HEK293 (cell line): ENCODE results near the gene DUSP23.

Experiments used
- CTCF ChIA-PET: fragments of 350-600 bp; formaldehyde crosslinking; extraction: SDS; loops from one replicate; lab custom pipeline; 2021; ENCODE audit warnings: antibody characterized with exemption; lab: Yijun Ruan, JAX
- POLR2A ChIA-PET: fragments of 300-600 bp; formaldehyde crosslinking; extraction: SDS; loops from one replicate; lab custom pipeline; 2020; ENCODE audit warnings: antibody characterized with exemption, inconsistent platforms; lab: Yijun Ruan, JAX
- H3K27ac ChIP-seq: fragments of 200-500 bp; sonication (Bioruptor generic); 2 replicates; pipeline ENCODE4 v1.5.1; 2014; ENCODE audit warnings: low read depth, low read length, control low read depth, inconsistent platforms; ENCODE audit errors: extremely low read depth
- H3K36me3 ChIP-seq, 2 experiments: fragments of 200-500 bp in 1 of 2; sonication (Bioruptor generic) in 1 of 2; 1 replicate in 1 of 2; 2 replicates in 1 of 2; pipeline ENCODE4 v1.5.1; 2014 to 2017; ENCODE audit warnings: inconsistent platforms in 2 of 2, low read length in 2 of 2; ENCODE audit not compliant: control insufficient read depth in 2 of 2, insufficient read depth in 1 of 2
- H3K4me1 ChIP-seq: fragments of 200-500 bp; sonication (Bioruptor generic); 2 replicates; pipeline ENCODE4 v1.5.1; 2014; ENCODE audit warnings: mild to moderate bottlenecking, low read length, inconsistent platforms; ENCODE audit not compliant: control insufficient read depth, insufficient read depth
- H3K4me3 ChIP-seq: 2 replicates; pipeline ENCODE4 v1.5.1; 2011; ENCODE audit warnings: low read depth, mild to moderate bottlenecking, control low read depth, low read length, moderate library complexity
- H3K9me3 ChIP-seq: fragments of 200-500 bp; sonication (Bioruptor generic); 2 replicates; pipeline ENCODE4 v1.5.1; 2014; ENCODE audit warnings: low read depth, low read length, inconsistent platforms; ENCODE audit not compliant: control insufficient read depth, insufficient read depth
- KLF16 ChIP-seq: fragments of 450-650 bp; formaldehyde crosslinking; IDR thresholded peaks from 2 replicates; pipeline ENCODE4 v1.5.1; 2017; ENCODE audit warnings: missing biosample characterization, missing genetic modification characterization
- KLF9 ChIP-seq: fragments of 450-650 bp; formaldehyde crosslinking; IDR thresholded peaks from 2 replicates; pipeline ENCODE4 v1.5.1; 2016; ENCODE audit warnings: missing biosample characterization, missing genetic modification characterization, low read depth
- MEIS1 ChIP-seq: sonication (generic); formaldehyde crosslinking; IDR thresholded peaks from 2 replicates; pipeline ENCODE4 v1.8.1; 2022; ENCODE audit warnings: missing genetic modification reagents, mild to moderate bottlenecking, borderline replicate concordance
- MZF1 ChIP-seq: fragments of 450-650 bp; formaldehyde crosslinking; IDR thresholded peaks from 2 replicates; pipeline ENCODE4 v1.5.1; 2017; ENCODE audit warnings: missing biosample characterization, missing genetic modification characterization, borderline replicate concordance
- REPIN1 ChIP-seq: fragments of 450-650 bp; formaldehyde crosslinking; IDR thresholded peaks from 2 replicates; pipeline ENCODE4 v1.5.1; 2017; ENCODE audit warnings: missing biosample characterization, missing genetic modification characterization, low read depth
- ZBTB48 ChIP-seq: fragments of 450-650 bp; formaldehyde crosslinking; IDR thresholded peaks from 2 replicates; pipeline ENCODE4 v1.5.1; 2016; ENCODE audit warnings: missing biosample characterization, missing genetic modification characterization
- ZEB2 ChIP-seq: fragments of 450-650 bp; formaldehyde crosslinking; IDR thresholded peaks from 2 replicates; pipeline ENCODE4 v1.5.1; 2016; ENCODE audit warnings: missing biosample characterization, missing genetic modification characterization
- ZFP3 ChIP-seq: fragments of 450-650 bp; formaldehyde crosslinking; IDR thresholded peaks from 2 replicates; pipeline ENCODE4 v1.5.1; 2016; ENCODE audit warnings: low read depth, missing biosample characterization, missing genetic modification characterization
- ZNF155 ChIP-seq: fragments of 450-650 bp; formaldehyde crosslinking; IDR thresholded peaks from 2 replicates; pipeline ENCODE4 v1.5.1; 2016; ENCODE audit warnings: missing biosample characterization, missing genetic modification characterization
- ZNF2 ChIP-seq: fragments of 450-650 bp; formaldehyde crosslinking; IDR thresholded peaks from 2 replicates; pipeline ENCODE4 v1.5.1; 2016; ENCODE audit warnings: missing biosample characterization, missing genetic modification characterization
- ZNF221 ChIP-seq: fragments of 450-650 bp; formaldehyde crosslinking; IDR thresholded peaks from 2 replicates; pipeline ENCODE4 v1.5.1; 2017; ENCODE audit warnings: missing biosample characterization, missing genetic modification characterization, borderline replicate concordance
- ZNF223 ChIP-seq: fragments of 450-650 bp; formaldehyde crosslinking; IDR thresholded peaks from 2 replicates; pipeline ENCODE4 v1.5.1; 2016; ENCODE audit warnings: missing biosample characterization, missing genetic modification characterization
- ZNF391 ChIP-seq: fragments of 450-650 bp; formaldehyde crosslinking; IDR thresholded peaks from 2 replicates; pipeline ENCODE4 v1.5.1; 2016; ENCODE audit warnings: low read depth, missing biosample characterization, missing genetic modification characterization, borderline replicate concordance
- ZNF426 ChIP-seq: fragments of 450-650 bp; formaldehyde crosslinking; IDR thresholded peaks from 2 replicates; pipeline ENCODE4 v1.5.1; 2017; ENCODE audit warnings: missing biosample characterization, missing genetic modification characterization, mild to moderate bottlenecking, inconsistent platforms, moderate library complexity
- ZNF521 ChIP-seq: fragments of 450-650 bp; formaldehyde crosslinking; IDR thresholded peaks from 2 replicates; pipeline ENCODE4 v1.5.1; 2017; ENCODE audit warnings: missing biosample characterization, mild to moderate bottlenecking, missing genetic modification characterization
- ZNF548 ChIP-seq: fragments of 450-650 bp; formaldehyde crosslinking; IDR thresholded peaks from 2 replicates; pipeline ENCODE4 v1.5.1; 2016; ENCODE audit warnings: missing biosample characterization, missing genetic modification characterization
- ZNF558 ChIP-seq: fragments of 450-650 bp; formaldehyde crosslinking; IDR thresholded peaks from 2 replicates; pipeline ENCODE4 v1.5.1; 2016; ENCODE audit warnings: missing biosample characterization, missing genetic modification characterization
- ZNF610 ChIP-seq: fragments of 450-650 bp; formaldehyde crosslinking; IDR thresholded peaks from 2 replicates; pipeline ENCODE4 v1.5.1; 2016; ENCODE audit warnings: missing biosample characterization, missing genetic modification characterization, borderline replicate concordance
- ZNF623 ChIP-seq: fragments of 450-650 bp; formaldehyde crosslinking; IDR thresholded peaks from 2 replicates; pipeline ENCODE4 v1.5.1; 2016; ENCODE audit warnings: missing biosample characterization, missing genetic modification characterization
- ZNF626 ChIP-seq: fragments of 450-650 bp; sonication (Bioruptor Pico); formaldehyde crosslinking; IDR thresholded peaks from 2 replicates; pipeline ENCODE4 v1.5.1; 2018; ENCODE audit warnings: missing biosample characterization, missing genetic modification characterization, inconsistent platforms
- ZNF701 ChIP-seq: fragments of 450-650 bp; formaldehyde crosslinking; IDR thresholded peaks from 2 replicates; pipeline ENCODE4 v1.5.1; 2016; ENCODE audit warnings: missing biosample characterization, missing genetic modification characterization
- ZNF707 ChIP-seq: fragments of 450-650 bp; formaldehyde crosslinking; IDR thresholded peaks from 2 replicates; pipeline ENCODE4 v1.5.1; 2016; ENCODE audit warnings: missing biosample characterization, missing genetic modification characterization
- ZNF768 ChIP-seq: fragments of 450-650 bp; formaldehyde crosslinking; IDR thresholded peaks from 2 replicates; pipeline ENCODE4 v1.5.1; 2018; ENCODE audit warnings: missing biosample characterization, mild to moderate bottlenecking, missing genetic modification characterization
- ZNF791 ChIP-seq: fragments of 450-650 bp; formaldehyde crosslinking; IDR thresholded peaks from 2 replicates; pipeline ENCODE4 v1.5.1; 2016; ENCODE audit warnings: missing biosample characterization, missing genetic modification characterization
- TF ChIP-seq, protein P1 (sequence below): fragments of 450-650 bp; formaldehyde crosslinking; IDR thresholded peaks from 2 replicates; pipeline ENCODE4 v1.5.1; 2017; ENCODE audit warnings: missing biosample characterization, missing genetic modification characterization
- TF ChIP-seq, protein P2 (sequence below): fragments of 450-650 bp; formaldehyde crosslinking; optimal IDR thresholded peaks from 2 replicates; pipeline ENCODE3; 2016; ENCODE audit warnings: missing biosample characterization, mild to moderate bottlenecking, missing genetic modification characterization
- TF ChIP-seq, protein P3 (sequence below): fragments of 450-650 bp; formaldehyde crosslinking; IDR thresholded peaks from 2 replicates; pipeline ENCODE4 v1.5.1; 2017; ENCODE audit warnings: missing biosample characterization, missing genetic modification characterization

The DUSP23 gene

DNA sequence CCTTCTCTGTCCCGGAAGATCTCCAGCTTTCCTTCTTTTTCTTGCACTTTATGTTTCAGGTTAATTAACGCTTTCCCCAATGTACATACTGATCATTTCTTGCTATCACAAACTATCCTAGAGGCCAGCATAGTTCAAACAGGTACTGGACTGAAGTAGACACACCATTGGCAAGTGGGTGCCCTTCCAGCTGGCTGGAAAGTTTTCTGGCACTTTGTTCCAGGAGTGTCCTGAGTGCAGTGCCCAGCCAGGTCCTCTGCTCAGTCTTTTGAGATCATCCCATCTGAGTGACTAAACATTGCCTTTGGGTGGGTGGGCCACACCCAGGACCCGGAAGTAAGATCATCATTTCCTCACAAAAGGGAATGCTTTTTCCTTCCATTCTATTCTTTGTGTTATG is 15.0 kb upstream of the DUSP23 start:
- Histone ChIP-seq H3K9me3 (no peaks in the 10 kb centered on the region), H3K4me1 (no peaks in the 10 kb centered on the region), H3K36me3 (no peaks in the 10 kb centered on the region), H3K4me3 (no peak overlapping the region)
- CTCF ChIA-PET: interaction anchor here (0.9 kb wide), 1 partner anchor 555 kb away, joined by 3 read pairs; no protein-coding TSS in a partner anchor
- no peak for TF ChIP-seq ZNF155
- no peak for TF ChIP-seq ZNF623 (tag by site-specific recombination)
- TF ChIP-seq REPIN1 (tag by site-specific recombination): no peak
- TF ChIP-seq ZNF707 (tag by site-specific recombination): no peak
- TF ChIP-seq ZNF221 (tag by site-specific recombination): no peak
- no peak for TF ChIP-seq ZNF2 (tag by site-specific recombination)
- TF ChIP-seq MEIS1 (CRISPR knock-in tag): no peak
- TF ChIP-seq, protein P1, sequence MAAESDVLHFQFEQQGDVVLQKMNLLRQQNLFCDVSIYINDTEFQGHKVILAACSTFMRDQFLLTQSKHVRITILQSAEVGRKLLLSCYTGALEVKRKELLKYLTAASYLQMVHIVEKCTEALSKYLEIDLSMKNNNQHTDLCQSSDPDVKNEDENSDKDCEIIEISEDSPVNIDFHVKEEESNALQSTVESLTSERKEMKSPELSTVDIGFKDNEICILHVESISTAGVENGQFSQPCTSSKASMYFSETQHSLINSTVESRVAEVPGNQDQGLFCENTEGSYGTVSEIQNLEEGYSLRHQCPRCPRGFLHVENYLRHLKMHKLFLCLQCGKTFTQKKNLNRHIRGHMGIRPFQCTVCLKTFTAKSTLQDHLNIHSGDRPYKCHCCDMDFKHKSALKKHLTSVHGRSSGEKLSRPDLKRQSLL (tag by site-specific recombination): no peak
- TF ChIP-seq, all 188 proteins: peak for 0
- H3K27ac ChIP-seq: no peak overlapping the region
- POLR2A ChIA-PET: no interaction called here

DNA sequence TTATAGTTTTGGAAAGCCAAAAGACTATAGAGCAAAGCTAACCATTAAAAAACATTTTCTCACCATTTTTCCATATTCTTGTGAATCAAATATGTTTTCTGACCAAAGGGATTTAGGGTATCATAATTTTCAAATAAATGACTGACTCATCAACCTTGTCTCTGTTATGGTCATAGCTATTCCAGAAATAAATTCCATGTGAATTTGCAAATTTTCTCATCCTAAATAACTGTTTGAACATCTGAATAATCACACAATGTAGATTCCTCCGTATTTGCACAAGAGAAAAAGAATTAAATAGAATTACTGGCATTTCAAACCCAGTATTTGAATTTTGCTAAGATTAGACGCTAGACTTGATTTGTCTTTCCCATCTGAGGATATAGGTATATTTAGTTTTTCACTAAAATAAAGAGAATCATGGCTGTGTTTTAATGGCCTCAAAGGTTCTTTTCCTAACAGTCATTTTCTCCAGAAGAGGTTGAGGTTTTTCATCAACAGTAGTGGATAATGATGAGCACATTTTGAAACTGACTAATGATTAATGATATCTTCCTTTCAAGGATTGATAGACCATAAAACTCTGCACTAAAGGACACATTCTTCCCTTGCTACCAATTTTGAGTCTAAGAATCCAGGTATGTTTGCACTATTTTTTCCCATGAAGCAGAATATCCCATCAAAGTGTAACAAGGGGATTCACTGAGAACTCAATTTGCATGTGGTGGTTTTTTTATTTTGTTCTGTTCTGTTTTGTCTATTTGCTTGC is 9.5 kb upstream of the DUSP23 start:
- H3K4me3 ChIP-seq: no peak overlapping the region
- no peaks in the 10 kb centered on the region for H3K36me3 ChIP-seq
- ChIA-PET POLR2A (no interaction called here), CTCF (no interaction called here)
- H3K4me1 ChIP-seq: no peaks in the 10 kb centered on the region
- H3K27ac ChIP-seq: no peak overlapping the region
- H3K9me3 ChIP-seq: no peaks in the 10 kb centered on the region
- TF ChIP-seq MZF1 (tag by site-specific recombination) (no peak), KLF16 (no peak), ZNF521 (tag by site-specific recombination) (no peak), ZNF223 (tag by site-specific recombination) (no peak), ZNF391 (tag by site-specific recombination) (no peak), ZBTB48 (tag by site-specific recombination) (no peak), KLF9 (tag by site-specific recombination) (no peak), ZNF426 (tag by site-specific recombination) (no peak)
- TF ChIP-seq, protein P1 (tag by site-specific recombination): no peak
- TF ChIP-seq, protein P2, sequence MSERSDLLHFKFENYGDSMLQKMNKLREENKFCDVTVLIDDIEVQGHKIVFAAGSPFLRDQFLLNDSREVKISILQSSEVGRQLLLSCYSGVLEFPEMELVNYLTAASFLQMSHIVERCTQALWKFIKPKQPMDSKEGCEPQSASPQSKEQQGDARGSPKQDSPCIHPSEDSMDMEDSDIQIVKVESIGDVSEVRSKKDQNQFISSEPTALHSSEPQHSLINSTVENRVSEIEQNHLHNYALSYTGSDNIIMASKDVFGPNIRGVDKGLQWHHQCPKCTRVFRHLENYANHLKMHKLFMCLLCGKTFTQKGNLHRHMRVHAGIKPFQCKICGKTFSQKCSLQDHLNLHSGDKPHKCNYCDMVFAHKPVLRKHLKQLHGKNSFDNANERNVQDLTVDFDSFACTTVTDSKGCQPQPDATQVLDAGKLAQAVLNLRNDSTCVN: no peak

DNA sequence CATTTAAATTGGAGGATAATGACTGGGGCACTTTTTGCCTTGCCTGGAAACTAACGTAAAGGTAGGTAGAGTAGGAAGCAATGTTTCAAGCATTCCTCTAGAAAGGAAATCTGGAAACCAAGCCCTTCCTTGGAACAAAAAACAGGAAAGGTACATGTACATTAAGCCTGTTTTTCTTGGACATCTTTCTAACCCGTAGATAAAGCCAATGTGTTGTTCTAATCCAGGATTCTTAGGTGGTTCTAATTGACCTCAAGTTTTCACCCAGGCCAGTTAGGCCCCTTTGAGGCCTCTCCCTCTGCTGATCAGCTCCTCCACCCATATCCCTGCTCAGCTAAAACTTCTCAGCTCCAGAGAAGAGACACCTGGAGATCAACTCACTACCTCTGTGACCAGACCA is 6.3 kb upstream of the DUSP23 start:
- no peaks in the 10 kb centered on the region for H3K4me1 ChIP-seq
- no peaks in the 10 kb centered on the region for H3K9me3 ChIP-seq
- CTCF ChIA-PET: interaction anchor here (1.4 to 5.5 kb wide), 3 partner anchors 24 to 233 kb away, joined by 3 to 32 read pairs (median 5); no protein-coding TSS in a partner anchor
- no peaks in the 10 kb centered on the region for H3K36me3 ChIP-seq
- POLR2A ChIA-PET: no interaction called here
- H3K4me3 ChIP-seq: no peak overlapping the region
- no peak overlapping the region for H3K27ac ChIP-seq
- TF ChIP-seq ZNF768 (tag by site-specific recombination) (no peak), ZNF558 (tag by site-specific recombination) (no peak), ZNF548 (no peak), ZEB2 (tag by site-specific recombination) (no peak), ZNF521 (tag by site-specific recombination) (no peak), ZNF626 (tag by site-specific recombination) (no peak), ZNF610 (tag by site-specific recombination) (no peak), ZNF701 (tag by site-specific recombination) (no peak), ZFP3 (tag by site-specific recombination) (no peak), ZNF791 (tag by site-specific recombination) (no peak)
- TF ChIP-seq, protein P3, sequence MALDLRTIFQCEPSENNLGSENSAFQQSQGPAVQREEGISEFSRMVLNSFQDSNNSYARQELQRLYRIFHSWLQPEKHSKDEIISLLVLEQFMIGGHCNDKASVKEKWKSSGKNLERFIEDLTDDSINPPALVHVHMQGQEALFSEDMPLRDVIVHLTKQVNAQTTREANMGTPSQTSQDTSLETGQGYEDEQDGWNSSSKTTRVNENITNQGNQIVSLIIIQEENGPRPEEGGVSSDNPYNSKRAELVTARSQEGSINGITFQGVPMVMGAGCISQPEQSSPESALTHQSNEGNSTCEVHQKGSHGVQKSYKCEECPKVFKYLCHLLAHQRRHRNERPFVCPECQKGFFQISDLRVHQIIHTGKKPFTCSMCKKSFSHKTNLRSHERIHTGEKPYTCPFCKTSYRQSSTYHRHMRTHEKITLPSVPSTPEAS: no peak
